Activated T-cell treated with anti-CD3 and anti-CD28 coated beads, Interleukin-2, amount 50 U/mL, for 4 hours (primary cell): ENCODE measurements around the gene NUP98. TPM values are rescaled to one million over a fixed set of nuclear protein-coding genes. Genes with fewer than 3 reads are reported as not detected.
"Not testable (repeated sequence)": the region's sequence is repeated elsewhere in the genome, so short reads cannot be mapped to it uniquely, and the experiment has no call there.

Experiments
- ATAC-seq, 2 donors: fragments of 200-7000 bp; cut with Tn5 transposase; one replicate each; pipeline ENCODE4 v1.10.0; 2021
- DNase-seq: peaks from one replicate; pipeline ENCODE4 v3.0.0-alpha.2; 2020
- H3K27me3 Mint-ChIP-seq: one replicate; pipeline ENCODE4 v1.8.0; 2021; ENCODE audit warnings: low read depth, mixed read lengths
- H3K36me3 Mint-ChIP-seq: one replicate; pipeline ENCODE4 v1.8.0; 2022; ENCODE audit warnings: mixed read lengths; ENCODE audit not compliant: insufficient read depth
- H3K4me1 Mint-ChIP-seq: one replicate; pipeline ENCODE4 v1.8.0; 2021; ENCODE audit warnings: low read depth, mixed read lengths
- H3K4me3 Mint-ChIP-seq: one replicate; pipeline ENCODE4 v1.8.0; 2021; ENCODE audit warnings: mild to moderate bottlenecking, moderate library complexity, mixed read lengths
- H3K9me3 Mint-ChIP-seq: one replicate; pipeline ENCODE4 v1.8.0; 2021; ENCODE audit warnings: mixed read lengths
- total RNA-seq, 3 donors: library from RNA; stranded (reverse); gene quantifications; one replicate each; pipeline ENCODE4 v1.2.1, GENCODE V29; 2021

NUP98 gene
- total RNA-seq, 3 donors from 2014 or later: 118 to 124 (median 119) TPM

DNA sequence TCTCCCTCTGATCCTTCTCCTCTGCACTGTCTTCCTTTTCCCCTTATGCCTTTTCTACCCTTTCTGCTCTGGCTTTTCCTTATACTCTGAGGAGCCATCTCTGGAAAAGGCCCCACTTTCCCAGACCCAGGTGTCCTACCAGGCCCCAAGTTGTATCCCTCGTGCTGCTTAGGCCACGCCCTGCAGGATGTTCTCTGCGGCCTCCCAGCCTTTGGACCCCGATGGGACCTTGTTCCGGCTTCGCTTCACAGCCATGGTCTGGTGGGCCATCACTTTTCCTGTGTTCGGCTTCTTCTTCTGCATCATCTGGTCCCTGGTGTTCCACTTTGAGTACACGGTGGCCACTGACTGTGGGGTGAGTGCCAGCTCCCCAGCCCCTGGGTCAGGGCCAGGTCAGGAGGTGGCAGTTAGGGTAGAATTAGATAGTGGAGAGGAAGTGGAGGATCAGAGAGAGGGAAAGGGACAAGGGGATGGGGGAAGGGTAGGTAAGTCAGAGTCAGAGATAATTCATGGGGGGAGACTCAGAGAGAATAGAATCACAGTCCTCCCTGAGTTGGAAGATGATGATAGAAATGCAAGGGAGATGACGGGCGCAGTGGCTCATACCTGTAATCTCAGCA lies 19.9 kb upstream of the NUP98 start:
- Mint-ChIP-seq H3K4me3 (no peak overlapping the region), H3K9me3 (no peaks in the 10 kb centered on the region), H3K27me3 (no peaks in the 10 kb centered on the region), H3K4me1 (no peaks in the 10 kb centered on the region), H3K36me3 (no peaks in the 10 kb centered on the region)
- DNase-seq (no peak), ATAC-seq (no peak)

DNA sequence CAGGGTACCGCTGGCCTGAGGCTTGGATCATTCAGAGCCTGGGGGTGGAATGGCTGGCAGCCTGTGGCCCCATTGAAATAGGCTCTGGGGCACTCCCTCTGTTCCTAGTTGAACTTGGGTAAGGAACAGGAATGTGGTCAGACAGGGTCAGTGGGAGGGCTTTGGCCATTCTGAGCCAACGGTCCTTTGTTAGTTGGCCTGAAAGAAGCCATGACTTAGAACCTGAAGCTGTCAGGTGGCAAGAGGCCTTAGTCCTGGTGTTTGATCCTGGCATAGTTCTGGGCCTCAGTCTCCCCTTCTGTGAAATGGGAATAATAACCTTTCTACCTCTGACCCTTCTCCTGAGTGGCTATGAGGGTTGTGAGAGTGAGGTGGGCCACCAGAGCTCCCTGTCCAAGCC lies 19.3 kb upstream of the NUP98 start:
- DNase-seq (no peak), ATAC-seq (no peak)
- H3K27me3 Mint-ChIP-seq: no peaks in the 10 kb centered on the region
- no peaks in the 10 kb centered on the region for H3K4me1 Mint-ChIP-seq
- no peaks in the 10 kb centered on the region for H3K9me3 Mint-ChIP-seq
- no peak overlapping the region for H3K4me3 Mint-ChIP-seq
- no peaks in the 10 kb centered on the region for H3K36me3 Mint-ChIP-seq

- no peak overlapping the region for H3K4me3 Mint-ChIP-seq
- no peaks in the 10 kb centered on the region for H3K36me3 Mint-ChIP-seq
- no peaks in the 10 kb centered on the region for H3K4me1 Mint-ChIP-seq
- no peaks in the 10 kb centered on the region for H3K9me3 Mint-ChIP-seq
- no peak for DNase-seq
- no peaks in the 10 kb centered on the region for H3K27me3 Mint-ChIP-seq
- no peak for ATAC-seq
Observed at GRCh38 chr11:3815845-3816244, 18.5 kb upstream of the NUP98 start.

DNA sequence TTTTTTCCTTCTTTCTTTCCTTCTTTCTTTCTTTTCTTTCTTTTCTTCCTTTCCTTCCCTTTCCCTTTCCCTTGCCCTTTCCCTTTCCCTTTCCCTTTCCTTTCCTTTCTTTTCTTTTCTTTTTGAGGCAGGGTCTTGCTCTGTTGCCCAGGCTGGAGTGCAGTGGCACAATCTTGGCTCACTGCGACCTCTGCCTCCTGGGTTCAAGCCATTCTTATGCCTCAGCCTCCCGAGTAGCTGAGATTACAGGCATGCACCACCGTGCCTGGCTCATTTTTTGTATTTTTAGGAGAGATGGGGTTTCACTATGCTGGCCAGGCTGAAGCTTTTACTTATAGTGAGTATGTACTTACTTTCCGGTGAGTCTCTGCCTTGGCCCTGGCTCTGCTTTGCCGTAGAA lies 17.5 kb upstream of the NUP98 start:
- H3K4me1 Mint-ChIP-seq, ATAC-seq, H3K36me3 Mint-ChIP-seq, H3K9me3 Mint-ChIP-seq, DNase-seq, H3K27me3 Mint-ChIP-seq, H3K4me3 Mint-ChIP-seq: not testable (repeated sequence)

GRCh38 chr11:3810951-3811350 lies 13.6 kb upstream of the NUP98 start:
- ATAC-seq: no peak
- DNase-seq: no peak
- Mint-ChIP-seq H3K36me3 (no peaks in the 10 kb centered on the region), H3K4me3 (no peak overlapping the region), H3K9me3 (no peaks in the 10 kb centered on the region), H3K4me1 (peaks cover 10% of the 10 kb centered on the region), H3K27me3 (no peaks in the 10 kb centered on the region)

- no peaks in the 10 kb centered on the region for H3K36me3 Mint-ChIP-seq
- DNase-seq: no peak
- H3K9me3 Mint-ChIP-seq: no peaks in the 10 kb centered on the region
- no peak for ATAC-seq
- no peaks in the 10 kb centered on the region for H3K27me3 Mint-ChIP-seq
- H3K4me3 Mint-ChIP-seq: no peak overlapping the region
- H3K4me1 Mint-ChIP-seq: peaks cover 10% of the 10 kb centered on the region
Observed at GRCh38 chr11:3810446-3810845, 13.1 kb upstream of the NUP98 start.

DNA sequence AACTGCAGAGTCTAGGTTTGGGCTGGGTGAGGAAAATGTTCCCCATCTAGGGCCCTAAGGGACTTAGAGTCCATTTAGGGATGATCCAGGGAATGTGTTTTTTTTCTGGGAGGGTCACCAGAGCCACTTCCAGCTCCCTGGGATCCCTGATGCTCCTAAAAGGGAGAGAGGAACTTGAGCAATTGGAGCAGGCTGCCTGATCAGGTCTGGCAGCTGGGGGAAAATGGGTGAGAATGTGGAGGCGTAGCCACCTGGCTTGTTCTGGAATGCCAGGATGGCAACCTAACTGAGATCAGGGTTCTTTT lies 12.2 kb upstream of the NUP98 start:
- no peak for DNase-seq
- ATAC-seq: no peak
- Mint-ChIP-seq H3K4me3 (no peak overlapping the region), H3K36me3 (no peaks in the 10 kb centered on the region), H3K9me3 (no peaks in the 10 kb centered on the region), H3K4me1 (peaks cover 10% of the 10 kb centered on the region), H3K27me3 (no peaks in the 10 kb centered on the region)

- H3K36me3 Mint-ChIP-seq: no peaks in the 10 kb centered on the region
- peak overlapping the region; percentile 97 for H3K4me3 Mint-ChIP-seq
- DNase-seq (no peak), ATAC-seq (peak; percentile 63 to 69)
- H3K9me3 Mint-ChIP-seq: no peaks in the 10 kb centered on the region
- no peaks in the 10 kb centered on the region for H3K27me3 Mint-ChIP-seq
- H3K4me1 Mint-ChIP-seq: peaks cover 12% of the 10 kb centered on the region
Observed at GRCh38 chr11:3808861-3809623, 11.7 kb upstream of the NUP98 start.

DNA sequence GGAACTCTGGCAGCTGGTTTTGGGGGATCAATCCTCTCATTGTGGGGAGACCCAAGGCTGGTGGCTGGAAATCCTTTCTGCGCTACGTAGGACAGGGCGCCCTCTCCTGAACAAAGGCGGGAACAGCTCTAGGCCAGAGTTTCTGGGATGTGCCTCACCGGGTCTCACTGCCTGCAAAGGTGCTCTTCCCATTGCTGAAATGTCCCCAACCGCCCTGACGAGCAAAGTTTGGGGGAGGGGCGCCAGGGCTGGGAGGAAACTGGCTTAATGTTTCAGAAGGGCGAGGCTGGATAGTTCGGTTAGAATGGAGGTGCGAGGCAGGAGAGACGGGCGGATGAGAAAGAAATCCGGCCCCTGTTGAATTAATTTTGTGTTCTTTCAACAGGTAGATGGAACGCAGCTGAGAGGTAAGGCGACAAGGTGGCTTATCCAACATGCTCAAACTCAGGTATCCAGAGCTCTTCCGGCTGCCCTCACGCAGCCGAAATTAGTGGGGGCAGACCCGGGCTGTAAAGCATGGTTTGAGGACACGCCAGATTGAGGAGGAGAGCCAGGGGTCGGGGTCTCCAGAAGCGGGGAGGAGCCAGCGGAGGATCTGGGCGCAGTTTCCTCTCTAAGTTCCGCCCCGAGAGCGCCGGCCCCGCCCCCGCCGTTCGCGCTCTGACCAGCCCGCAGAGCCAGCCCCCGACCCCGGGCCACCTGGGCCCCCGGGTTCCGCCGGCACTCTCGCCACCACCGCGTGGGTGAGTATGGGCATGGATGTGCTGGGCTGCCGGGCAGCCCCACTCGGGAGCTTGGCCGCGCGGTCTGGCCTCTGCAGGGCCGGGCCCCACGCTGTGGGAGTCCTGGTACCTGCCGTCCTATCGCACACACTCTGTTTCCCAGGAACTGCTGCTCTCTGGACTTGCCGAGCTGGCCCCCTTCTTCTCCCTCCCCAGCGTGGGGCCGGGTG lies 10.8 kb upstream of the NUP98 start, which contains the start of gene PGAP2:
Gene PGAP2 (plus strand): TSS at position 652 of the 952 bp plus-strand sequence. CDS start 2,700 bp downstream, outside the sequence.
- ATAC-seq: peak; percentile 82 to 85
- Mint-ChIP-seq H3K4me3 (peak within 1 kb of the TSS; percentile 97), H3K27me3 (no peaks in the 10 kb centered on the region), H3K9me3 (no peaks in the 10 kb centered on the region), H3K4me1 (peaks cover 13% of the 10 kb centered on the region), H3K36me3 (no peaks in the 10 kb centered on the region)
- peak; percentile 35 for DNase-seq

GRCh38 chr11:3803726-3804495 lies 6.6 kb upstream of the NUP98 start:
- Mint-ChIP-seq H3K4me1 (peaks cover 13% of the 10 kb centered on the region), H3K27me3 (no peaks in the 10 kb centered on the region), H3K9me3 (no peaks in the 10 kb centered on the region), H3K36me3 (peaks cover 2% of the 10 kb centered on the region), H3K4me3 (no peak overlapping the region)
- no peak for DNase-seq
- ATAC-seq: no peak

GRCh38 chr11:3802011-3802790 lies 4.8 kb upstream of the NUP98 start:
- H3K27me3 Mint-ChIP-seq: no peaks in the 10 kb centered on the region
- no peak overlapping the region for H3K4me3 Mint-ChIP-seq
- H3K4me1 Mint-ChIP-seq: peaks cover 11% of the 10 kb centered on the region

GRCh38 chr11:3799873-3800272 lies 2.5 kb upstream of the NUP98 start:
- no peak for DNase-seq
- ATAC-seq: no peak
- no peaks in the 10 kb centered on the region for H3K27me3 Mint-ChIP-seq
- H3K4me3 Mint-ChIP-seq: no peak overlapping the region
- no peaks in the 10 kb centered on the region for H3K9me3 Mint-ChIP-seq
- peaks cover 26% of the 10 kb centered on the region for H3K4me1 Mint-ChIP-seq
- H3K36me3 Mint-ChIP-seq: peaks cover 4% of the 10 kb centered on the region

More at GRCh38 chr11:3802011-3802790, 4.8 kb upstream of the NUP98 start:
- no peaks in the 10 kb centered on the region for H3K9me3 Mint-ChIP-seq
- ATAC-seq: no peak
- peaks cover 2% of the 10 kb centered on the region for H3K36me3 Mint-ChIP-seq
- no peak for DNase-seq

DNA sequence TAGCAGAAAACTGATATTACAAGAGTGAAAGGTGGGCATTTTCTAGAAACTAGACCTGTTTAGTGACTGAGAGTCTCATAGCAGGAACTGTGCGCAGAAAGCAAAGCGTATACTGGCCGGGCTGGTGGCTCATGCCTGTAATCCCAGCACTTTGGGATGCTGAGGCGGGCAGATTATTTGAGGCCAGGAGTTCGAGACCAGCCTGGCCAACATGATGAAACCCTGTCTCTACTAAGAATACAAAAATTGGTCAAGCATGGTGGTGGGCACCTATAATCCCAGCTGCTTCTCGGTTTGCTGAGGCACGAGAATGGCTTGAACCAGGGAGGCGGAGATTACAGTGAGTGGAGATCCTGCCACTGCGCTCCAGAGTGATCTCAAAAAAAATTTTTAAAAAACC lies 1.8 kb upstream of the NUP98 start:
- no peaks in the 10 kb centered on the region for H3K27me3 Mint-ChIP-seq
- H3K36me3 Mint-ChIP-seq: peaks cover 5% of the 10 kb centered on the region
- H3K4me3 Mint-ChIP-seq: peak overlapping the region; percentile 97
- DNase-seq (no peak), ATAC-seq (no peak)
- H3K9me3 Mint-ChIP-seq: no peaks in the 10 kb centered on the region
- peaks cover 33% of the 10 kb centered on the region for H3K4me1 Mint-ChIP-seq
